GM15510 (cell line): ENCODE measurements around the gene IGF1R.

ENCODE experiments used
- POLR2A ChIP-seq: IDR thresholded peaks from 3 replicates; pipeline ENCODE4 v1.6.1; 2011; ENCODE audit warnings: borderline replicate concordance; ENCODE audit not compliant: insufficient read length; ENCODE audit errors: extremely low read depth

The IGF1R gene

DNA sequence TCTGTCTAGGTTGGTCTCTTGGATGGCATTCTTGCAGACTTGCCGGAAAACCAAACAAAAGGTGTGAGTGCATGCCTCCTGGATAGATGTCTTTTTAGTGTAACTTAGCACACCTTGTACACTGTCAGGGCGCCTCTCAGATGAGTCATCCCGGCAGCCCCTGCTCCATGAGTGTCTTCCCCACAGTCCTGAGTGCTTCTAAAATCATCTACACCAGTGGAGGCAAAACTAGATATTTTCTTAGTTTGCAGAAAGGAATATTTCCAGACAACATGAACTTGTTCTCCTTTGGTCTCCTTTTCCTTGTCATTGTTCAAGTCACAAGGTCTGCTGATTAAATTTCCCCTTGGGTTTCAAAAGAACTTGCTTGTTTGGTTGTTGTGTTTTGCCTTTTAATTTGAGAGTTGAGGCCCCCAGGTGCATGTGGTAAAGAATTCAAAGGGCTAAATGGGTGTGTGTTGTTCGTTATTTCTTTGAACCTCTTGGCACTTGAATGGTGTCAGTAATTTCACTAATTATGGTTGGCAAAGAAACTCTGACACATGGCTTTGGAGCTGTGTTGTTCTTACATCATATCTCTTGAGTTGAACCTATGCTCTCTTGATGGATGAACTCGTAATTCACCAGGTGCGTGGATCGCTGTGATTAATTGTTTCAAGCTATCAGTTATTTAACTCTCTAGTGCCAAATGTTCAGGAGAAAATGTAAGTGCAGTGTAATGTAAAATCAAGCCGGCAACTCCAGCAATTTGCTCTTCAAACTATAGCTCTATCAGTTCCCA lies 98.2 kb downstream of the IGF1R start:
- TF ChIP-seq POLR2A, result no peak

DNA sequence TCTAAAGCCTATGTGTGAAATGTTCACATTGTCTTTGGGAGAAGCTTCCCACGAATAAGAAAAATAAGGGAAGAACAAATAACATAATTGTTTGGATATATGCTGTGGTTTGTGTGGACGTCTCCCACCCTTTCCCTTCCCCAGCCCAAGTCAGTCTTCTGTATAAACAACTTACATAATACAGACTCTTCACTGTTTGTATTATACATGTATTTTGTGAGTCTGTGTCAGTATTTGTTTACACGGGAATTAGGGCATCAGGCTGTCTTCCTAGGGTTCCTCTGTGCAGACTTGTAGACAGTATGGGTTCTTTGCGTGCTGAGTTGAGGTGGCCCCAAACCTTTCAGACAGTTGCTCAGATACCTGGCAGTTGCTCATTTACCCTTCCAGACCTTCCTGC lies 103.4 kb downstream of the IGF1R start:
- no peak for TF ChIP-seq POLR2A

DNA sequence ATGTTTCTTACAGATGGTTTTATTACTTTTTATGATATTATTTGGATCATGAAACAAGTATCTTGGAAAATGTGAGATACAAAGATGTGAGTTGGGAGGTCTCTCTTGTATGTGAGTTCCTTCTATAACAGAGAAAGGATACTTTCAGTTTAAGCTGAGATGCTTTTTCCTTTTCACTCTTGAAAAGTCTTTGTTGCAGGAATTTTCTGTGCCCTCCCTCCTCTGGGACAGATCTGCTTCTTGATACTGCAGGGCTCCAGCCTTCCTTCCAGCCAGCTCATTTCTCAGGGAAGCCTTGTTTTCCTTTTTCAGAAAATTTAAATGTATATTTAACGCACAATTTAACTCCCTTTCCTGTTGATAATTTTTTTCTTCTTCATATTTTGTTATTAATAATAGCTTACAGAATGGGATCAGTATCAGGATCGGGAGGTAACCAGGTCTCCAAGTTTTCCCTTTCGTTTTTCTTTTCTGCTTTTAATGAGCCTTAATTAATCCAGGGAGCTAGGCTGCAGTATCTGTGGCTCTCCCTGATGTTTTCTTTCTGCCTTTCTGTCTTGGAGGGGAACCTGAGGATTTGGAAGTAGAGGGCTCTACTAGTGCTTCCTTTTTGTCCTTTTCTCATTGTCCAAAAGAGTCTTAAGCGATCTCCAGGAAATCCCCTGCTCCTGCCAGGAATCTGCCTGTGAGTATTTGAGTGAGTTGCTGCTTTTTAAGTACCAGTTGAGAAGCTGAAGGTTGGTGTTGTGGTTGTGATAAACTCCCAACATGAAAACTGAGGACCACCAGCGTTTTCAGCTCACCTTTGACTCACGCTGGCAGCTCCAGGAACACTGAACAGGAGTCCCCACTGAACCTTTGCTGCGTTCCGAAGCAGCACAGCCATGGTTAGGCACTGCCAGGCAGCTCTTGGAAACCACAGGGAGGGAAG lies 105.7 kb downstream of the IGF1R start:
- TF ChIP-seq POLR2A, result no peak

DNA sequence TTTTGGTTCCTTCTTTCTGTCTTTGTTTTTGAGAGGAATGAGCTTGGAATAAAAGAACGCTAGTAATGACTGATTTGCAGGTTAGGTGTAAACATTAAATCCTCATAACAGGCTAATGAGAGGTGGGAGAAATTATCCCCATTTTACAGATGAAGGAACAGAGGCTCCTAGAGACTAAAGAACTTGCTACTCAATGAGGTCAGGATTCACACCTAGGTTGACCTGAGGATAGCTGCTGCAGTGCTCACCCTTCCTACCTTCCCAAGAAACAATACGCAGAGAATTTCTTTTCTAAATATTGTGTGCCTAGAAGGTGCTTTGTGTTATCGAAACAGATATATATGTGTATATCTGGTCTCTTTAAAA lies 106.3 kb downstream of the IGF1R start:
- no peak for TF ChIP-seq POLR2A

DNA sequence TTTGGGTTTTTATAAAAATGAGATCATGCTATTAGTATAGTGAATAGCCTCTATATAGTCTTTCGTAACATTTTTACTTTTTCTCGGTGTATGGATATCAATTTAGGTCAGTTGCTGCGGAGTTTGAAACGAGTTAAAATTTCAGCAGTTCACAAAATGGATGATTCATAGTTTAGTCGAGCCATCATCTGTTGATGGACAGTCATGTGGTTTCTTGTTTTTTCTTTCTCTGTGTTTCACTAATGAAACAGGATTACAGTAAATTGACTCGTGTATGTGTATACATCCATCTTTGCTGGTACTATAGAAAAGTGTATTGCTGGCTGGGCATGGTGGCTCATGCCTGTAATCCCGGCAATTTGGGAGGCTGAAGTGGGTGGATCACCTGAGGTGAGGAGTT lies 106.8 kb downstream of the IGF1R start:
- TF ChIP-seq POLR2A, result no peak

DNA sequence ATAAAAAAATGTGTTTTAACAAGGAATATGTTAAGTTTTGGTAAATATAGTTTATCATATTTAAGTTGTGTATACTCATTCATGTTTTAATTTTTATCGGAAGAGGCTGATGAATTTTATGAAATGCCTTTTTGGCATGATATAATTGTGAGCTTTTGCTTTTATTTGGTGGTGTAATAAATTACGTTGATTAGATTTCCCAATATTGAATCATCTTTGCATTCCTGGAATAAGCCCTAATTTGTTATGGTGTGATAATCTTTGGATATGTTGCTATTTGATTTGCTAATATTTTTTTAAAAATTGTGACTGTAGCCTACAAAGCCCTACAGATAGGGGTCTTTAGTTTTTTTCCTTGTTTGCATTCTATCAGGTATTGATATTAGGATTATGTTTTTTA lies 107.4 kb downstream of the IGF1R start:
- no peak for TF ChIP-seq POLR2A

DNA sequence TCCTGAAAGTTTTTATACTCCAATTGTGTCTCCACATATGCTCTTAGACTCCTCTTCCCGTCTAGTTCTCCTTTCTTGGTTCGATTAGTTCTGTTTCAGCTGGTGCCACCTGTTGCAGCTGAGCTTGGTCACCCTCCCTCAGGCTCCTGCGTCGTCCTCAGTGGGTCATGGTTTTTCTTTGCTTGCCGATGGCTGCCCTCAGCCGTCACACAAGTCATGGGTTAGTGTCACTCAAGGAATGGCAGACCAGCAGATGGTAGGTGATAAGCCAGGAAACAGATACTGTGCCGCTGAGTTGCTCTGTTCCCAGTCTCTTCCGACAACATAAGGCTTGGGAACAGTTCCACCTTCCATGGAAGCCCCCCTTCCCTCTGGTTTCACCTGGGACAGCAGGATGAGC lies 109.9 kb downstream of the IGF1R start:
- TF ChIP-seq POLR2A, result no peak

DNA sequence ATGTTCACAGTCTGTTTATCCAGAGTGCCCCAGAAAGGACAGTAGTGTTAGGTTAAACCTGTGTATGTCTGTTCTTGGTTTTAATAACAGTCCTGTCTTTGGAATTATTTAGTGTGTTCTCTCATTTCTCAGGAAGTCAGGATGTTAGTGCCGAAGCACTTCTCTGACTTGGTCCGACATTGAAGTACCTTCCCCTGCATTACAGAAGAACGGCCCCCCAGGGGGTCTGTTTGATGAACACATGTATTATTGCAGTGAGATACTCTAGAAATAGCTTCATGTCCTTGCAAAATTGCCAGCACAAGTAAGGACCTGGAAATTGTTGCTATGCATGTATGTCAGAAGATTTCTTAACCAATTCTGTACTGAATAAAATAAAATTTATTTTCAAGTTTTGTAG lies 110.9 kb downstream of the IGF1R start:
- TF ChIP-seq POLR2A, result no peak

DNA sequence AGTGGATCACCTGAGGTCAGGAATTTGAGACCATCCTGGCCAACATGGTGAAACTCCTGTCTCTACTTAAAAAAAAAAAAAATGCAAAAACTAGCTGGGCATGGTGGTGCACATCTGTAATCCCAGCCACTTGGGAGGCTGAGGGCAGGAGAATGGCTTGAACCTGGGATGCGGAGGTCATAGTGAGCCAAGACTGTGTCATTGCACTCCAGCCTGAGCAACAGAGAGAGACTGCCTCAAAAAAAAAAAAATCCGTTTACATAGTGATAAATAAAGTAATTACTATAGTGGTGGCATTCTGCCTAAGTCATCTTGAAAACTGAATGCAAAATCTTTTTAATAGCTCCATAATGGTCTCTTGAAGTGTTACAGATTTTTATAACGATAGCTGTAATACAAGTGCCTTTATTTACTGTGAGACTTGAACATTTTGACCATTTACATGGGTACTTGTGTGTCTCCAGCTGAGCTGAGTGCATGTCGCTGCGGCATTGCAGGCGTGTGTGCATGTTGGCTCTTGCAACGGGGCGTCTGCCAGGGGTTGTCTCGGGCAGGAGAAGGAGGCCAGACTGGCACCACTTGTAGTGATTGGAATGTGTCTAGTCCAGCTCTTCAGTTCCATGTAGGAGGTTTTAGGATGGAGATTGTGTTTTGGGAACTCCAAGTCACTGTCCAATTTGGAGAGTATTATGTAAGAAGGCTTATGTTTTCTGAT lies 111.9 kb downstream of the IGF1R start:
- no peak for TF ChIP-seq POLR2A

DNA sequence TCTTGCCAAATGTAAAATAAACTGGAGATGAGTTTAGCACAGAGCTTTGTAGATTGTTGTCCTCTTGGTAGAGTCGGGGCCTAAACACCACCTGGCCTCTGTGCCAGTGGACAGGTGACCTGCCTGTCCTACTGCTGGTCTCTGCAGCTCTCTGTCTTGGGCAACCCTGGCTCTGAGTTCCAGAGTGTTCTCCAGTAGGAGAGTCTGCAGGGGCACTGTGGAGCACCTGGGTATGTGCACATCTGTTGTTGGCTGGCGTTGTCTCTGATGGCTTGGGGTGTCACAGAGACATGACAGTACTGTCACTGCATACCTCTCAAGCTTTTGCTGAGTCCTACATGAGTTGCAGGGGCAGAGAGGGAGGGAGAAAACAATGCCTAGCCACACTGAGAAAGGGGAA lies 112.6 kb downstream of the IGF1R start:
- no peak for TF ChIP-seq POLR2A

DNA sequence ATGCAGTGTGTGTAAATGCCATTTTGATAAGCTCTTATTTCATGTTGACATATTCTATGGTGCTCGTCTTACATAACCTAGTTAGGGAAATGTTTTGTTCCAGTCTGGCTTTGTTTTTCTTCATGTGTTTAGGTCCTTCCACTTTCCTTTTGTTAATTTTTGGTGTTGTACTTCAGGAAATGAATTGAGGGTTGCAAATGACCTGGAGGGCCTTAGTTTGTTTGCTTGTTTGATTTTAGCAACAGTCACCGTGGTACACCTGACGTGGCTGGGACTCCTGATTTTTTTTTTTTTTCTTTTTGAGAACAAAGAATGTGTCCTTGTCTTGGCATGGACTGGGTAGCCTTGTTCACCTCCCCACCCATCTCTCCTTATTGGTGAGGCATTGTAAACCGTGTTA lies 114.8 kb downstream of the IGF1R start:
- no peak for TF ChIP-seq POLR2A

DNA sequence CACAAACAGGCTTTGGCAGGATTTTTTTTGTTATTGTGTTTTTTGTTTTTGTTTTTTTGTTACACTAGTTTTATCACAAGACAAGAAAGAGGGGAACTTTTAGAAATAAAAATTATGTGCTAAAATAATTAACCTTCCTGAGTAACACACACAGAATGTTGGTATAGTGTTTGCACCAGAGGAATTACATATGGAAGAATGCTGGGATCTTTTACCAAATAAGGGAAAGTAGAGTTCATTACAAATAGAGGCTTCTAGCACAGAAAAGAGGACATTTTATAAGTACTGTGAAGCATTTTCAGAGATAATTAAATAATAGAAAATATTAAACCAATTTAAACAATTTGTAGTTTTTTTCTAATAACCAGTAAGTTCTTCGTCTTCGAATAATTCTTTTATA lies 116.0 kb downstream of the IGF1R start:
- TF ChIP-seq POLR2A, result no peak

DNA sequence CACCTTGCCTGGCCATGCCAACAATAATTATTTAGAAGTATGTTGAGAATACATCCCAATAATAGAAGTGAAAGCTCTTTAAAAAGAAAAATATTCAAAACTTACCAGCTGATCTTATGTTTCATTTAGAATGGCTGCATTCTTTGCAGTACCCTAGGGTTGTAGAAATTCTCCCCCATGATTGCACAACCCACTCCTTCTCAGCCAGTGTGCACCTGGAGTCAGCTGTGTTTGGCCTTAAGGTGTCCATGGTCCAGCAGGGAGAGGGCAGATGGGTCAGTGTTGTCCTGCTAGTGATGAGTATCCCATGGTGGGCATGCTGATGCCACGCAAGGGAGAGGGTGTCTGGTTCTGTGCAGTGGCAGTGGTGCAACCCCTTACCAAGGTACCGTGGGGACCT lies 117.3 kb downstream of the IGF1R start:
- TF ChIP-seq POLR2A, result no peak

DNA sequence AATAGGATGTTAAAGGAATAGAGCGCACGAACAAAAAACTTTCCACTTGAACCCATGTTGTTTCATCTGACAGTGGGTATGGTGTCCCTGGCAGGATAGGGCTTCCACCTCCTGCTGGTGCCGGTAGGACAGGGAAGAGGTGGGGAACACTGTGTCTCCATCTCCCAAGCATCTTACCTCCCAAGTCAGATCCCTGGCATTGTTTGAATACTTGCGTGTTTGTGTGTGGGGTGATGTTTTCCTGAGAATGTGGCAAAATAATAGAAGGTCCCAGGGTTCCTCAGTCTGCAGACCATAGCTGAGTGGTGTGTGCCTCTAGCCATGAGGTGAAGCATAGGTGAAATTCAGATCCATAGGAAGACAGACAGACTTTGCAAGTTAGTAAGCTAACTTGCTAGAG lies 119.4 kb downstream of the IGF1R start:
- no peak for TF ChIP-seq POLR2A

DNA sequence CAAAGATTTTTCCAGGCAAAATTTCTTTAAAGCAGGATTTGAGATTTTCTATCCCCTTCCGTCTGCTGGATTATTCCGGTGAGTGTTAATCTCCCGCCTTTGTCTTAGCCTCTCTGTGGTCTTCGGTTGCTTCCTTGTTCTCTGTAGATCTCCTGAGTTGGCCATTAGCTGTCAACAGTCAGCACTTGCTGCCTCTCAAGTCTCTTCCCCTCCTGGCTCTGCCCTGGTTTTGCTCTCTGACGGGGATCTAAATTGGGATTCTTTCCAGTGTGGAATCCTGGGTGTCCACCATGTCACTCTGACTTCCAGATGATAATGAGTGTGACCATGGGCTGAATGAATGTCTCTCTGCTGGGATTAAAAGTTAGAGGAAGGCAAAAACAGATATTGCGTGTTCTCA lies 121.5 kb downstream of the IGF1R start:
- no peak for TF ChIP-seq POLR2A
